ENCODE results near the gene NOTCH4. TPM values are rescaled to one million over a fixed set of nuclear protein-coding genes. Genes with fewer than 3 reads are reported as not detected.

NOTCH4 gene
- total and polyA plus RNA-seq, 2 of the 4 experiments (the other 2 are of a cell fraction): 0.96 to 1.3 TPM

GRCh38 chr6:32216998-32217397 lies 6.9 kb downstream of the NOTCH4 start:
- WGBS, 2 experiments (ENCODE audit: extremely low coverage in 2 of 2, insufficient read length in 1 of 2): 35% methylated on average over 4 of the region's 11 CpGs; no CpG with 5 or more reads in 1 of the 2 experiments
- Histone ChIP-seq H3K27me3 (ENCODE audit: control insufficient read depth, insufficient read depth, low read length) (peaks cover 45% of the 10 kb centered on the region), H3K9me3 (ENCODE audit: control insufficient read depth, insufficient read depth, low read length) (no peaks in the 10 kb centered on the region), H2BK20ac (ENCODE audit: low read depth, low read length) (no peak overlapping the region), H2AK5ac (ENCODE audit: low read depth, low read length) (no peak overlapping the region), H2BK15ac (ENCODE audit: low read depth, low read length) (no peak overlapping the region), H4K20me1 (ENCODE audit: insufficient read depth, low read length) (no peaks in the 10 kb centered on the region), H3K18ac (ENCODE audit: low read depth, low read length) (no peak overlapping the region), H4K8ac (ENCODE audit: low read depth in 2 of 2, low read length in 2 of 2) (no peak overlapping the region), H2BK5ac (ENCODE audit: low read depth, low read length, poor library complexity, severe bottlenecking) (no peak overlapping the region), H3K4me2 (ENCODE audit: low read depth, low read length) (no peak overlapping the region), H3K9ac (ENCODE audit: low read depth, low read length) (no peak overlapping the region), H4K5ac (ENCODE audit: low read depth, low read length) (no peak overlapping the region), H3K36me3 (ENCODE audit: control insufficient read depth, insufficient read depth, low read length) (no peaks in the 10 kb centered on the region), H2AK9ac (replicated peaks; ENCODE audit: low read depth, low read length, poor library complexity) (no peak overlapping the region), H2AFZ (replicated peaks; ENCODE audit: low read length, poor library complexity) (no peak overlapping the region), H2BK120ac (ENCODE audit: low read depth, low read length) (no peak overlapping the region), H3K56ac (ENCODE audit: extremely low read depth, insufficient read depth, low read length) (no peak overlapping the region), H3K27ac (ENCODE audit: insufficient read depth, low read length) (no peak overlapping the region), H3K4me1 (ENCODE audit: control insufficient read depth, insufficient read depth, low read length) (no peaks in the 10 kb centered on the region), H3K4ac (ENCODE audit: low read depth, low read length) (no peak overlapping the region), H3K14ac (replicated peaks; ENCODE audit: low read depth, low read length) (no peak overlapping the region), H3K23ac (ENCODE audit: low read depth, low read length) (no peak overlapping the region), H3K4me3 (ENCODE audit: insufficient read depth, low read depth, low read length) (no peak overlapping the region), H3K79me1 (ENCODE audit: low read depth in 1 of 2, low read length in 2 of 2) (no peaks in the 10 kb centered on the region), H4K91ac (ENCODE audit: insufficient read depth, low read depth, low read length) (no peak overlapping the region), H3K9me1 (ENCODE audit: insufficient read depth, low read length) (no peaks in the 10 kb centered on the region)
- BruUV-seq (replicated peaks): no TSS peak
- dilution Hi-C loops (cut with HindIII; ENCODE audit: low sequenced_read_pairs, unreplicated experiment) (no loop called here), intact Hi-C loops (cut with micrococcal nuclease) (no loop called here), in situ Hi-C loops (cut with MboI; ENCODE audit: low sequenced_read_pairs) (no loop called here)
- ATAC-seq (ENCODE audit: low read depth) (no peak), DNase-seq (no peak)
- TF ChIP-seq MAZ (IDR thresholded peaks at IDR 0.05; ENCODE audit: borderline replicate concordance, low read depth, low read length) (no peak), MAFK (IDR thresholded peaks at IDR 0.05; ENCODE audit: low read depth, low read length) (no peak), USF2 (IDR thresholded peaks at IDR 0.05; ENCODE audit: low read depth, low read length) (no peak), RCOR1 (IDR thresholded peaks at IDR 0.05; ENCODE audit: insufficient replicate concordance, low read length) (no peak)
- ChIA-PET POLR2A (ENCODE audit: unreplicated experiment) (no interaction called here), CTCF (no interaction called here)
